HG03196 (cell line): Measurements from ENCODE around the gene SMG6.

ENCODE experiments used
- ATAC-seq: cut with Tn5 transposase; IDR thresholded peaks from one replicate; pipeline ENCODE4 v1.9.1; 2021; ENCODE audit not compliant: unreplicated experiment

SMG6 gene

GRCh38 chr17:2064520-2064971, 239.0 kb downstream of the SMG6 start:
- ATAC-seq: no peak

- ATAC-seq: no peak
Observed at GRCh38 chr17:2064147-2064489, 239.5 kb downstream of the SMG6 start.

- ATAC-seq: no peak
Observed at GRCh38 chr17:2063261-2064146, 240.1 kb downstream of the SMG6 start.

GRCh38 chr17:2062571-2063183, 240.9 kb downstream of the SMG6 start:
- ATAC-seq: no peak

GRCh38 chr17:2061441-2061958, 242.1 kb downstream of the SMG6 start:
- ATAC-seq: no peak

GRCh38 chr17:2060681-2061440, 242.7 kb downstream of the SMG6 start:
- no peak for ATAC-seq

- ATAC-seq: no peak
Observed at GRCh38 chr17:2060385-2060658, 243.3 kb downstream of the SMG6 start.

- ATAC-seq: no peak
Observed at GRCh38 chr17:2059547-2060384, 243.8 kb downstream of the SMG6 start.

GRCh38 chr17:2058586-2059546, 244.7 kb downstream of the SMG6 start:
- ATAC-seq: no peak

- no peak for ATAC-seq
Observed at GRCh38 chr17:2057760-2058585, 245.6 kb downstream of the SMG6 start.

GRCh38 chr17:2057175-2057759, 246.3 kb downstream of the SMG6 start:
- no peak for ATAC-seq

- no peak for ATAC-seq
Observed at GRCh38 chr17:2056206-2057174, 247.1 kb downstream of the SMG6 start.

- no peak for ATAC-seq
Observed at GRCh38 chr17:2055292-2056205, 248.0 kb downstream of the SMG6 start.

- ATAC-seq: peak; percentile 29
Observed at GRCh38 chr17:2054512-2055291, 248.9 kb downstream of the SMG6 start, which contains the start of gene HIC1. Gene HIC1, plus strand, starts transcription at chr17:2055103. Its CDS starts 1,588 bp downstream, at chr17:2056691.

GRCh38 chr17:2054262-2054511, 249.4 kb downstream of the SMG6 start:
- ATAC-seq: no peak
